PFSK-1 (cell line): ENCODE results near the gene ADGRG3.

Source experiments
- FOXP2 ChIP-seq: optimal IDR thresholded peaks from 2 replicates; pipeline ENCODE3; 2011; ENCODE audit warnings: borderline replicate concordance, control low read depth, inconsistent platforms; ENCODE audit not compliant: insufficient read depth; ENCODE audit errors: extremely low read length, extremely low read depth
- POLR2AphosphoS5 ChIP-seq: IDR thresholded peaks from 2 replicates; pipeline ENCODE4 v1.6.1; 2012; ENCODE audit warnings: low read depth, mild to moderate bottlenecking, control low read depth, low read length, moderate library complexity
- REST ChIP-seq, 2 experiments: IDR thresholded peaks; 2 replicates each; pipeline versions ENCODE4 v1.6.1 to v1.8.0; 2011 to 2012; ENCODE audit warnings: low read depth in 2 of 2, low read length in 2 of 2, control low read depth in 1 of 2, inconsistent platforms in 1 of 2, mild to moderate bottlenecking in 1 of 2, moderate library complexity in 1 of 2; ENCODE audit not compliant: insufficient read depth in 1 of 2
- SIN3A ChIP-seq: IDR thresholded peaks from 2 replicates; pipeline ENCODE4 v1.6.1; 2012; ENCODE audit warnings: mild to moderate bottlenecking, low read length, moderate library complexity, borderline replicate concordance; ENCODE audit not compliant: insufficient read depth
- TAF1 ChIP-seq: IDR thresholded peaks from 2 replicates; pipeline ENCODE4 v1.6.1; 2012; ENCODE audit warnings: low read length, control low read depth, borderline replicate concordance; ENCODE audit not compliant: insufficient read depth

- TF ChIP-seq POLR2AphosphoS5 (no peak), TAF1 (no peak), REST (IDR thresholded peaks at IDR 0.05; ENCODE audit: insufficient read depth in 1 of 2, low read depth in 2 of 2, low read length in 2 of 2) (no peak), SIN3A (no peak), FOXP2 (no peak)
These were observed 26.2 kb downstream of the ADGRG3 start for GRCh38 chr16:57694231-57694724.
